Erythroblast (primary cell): ENCODE measurements around the gene RELA.

ENCODE experiments used
- DNase-seq, 2 experiments: peaks; one replicate each; lab custom pipeline; 2025; lab: John Stamatoyannopoulos, UW
- GATA1 ChIP-seq: IDR thresholded peaks from 2 replicates; pipeline ENCODE4 v1.6.1; 2011; ENCODE audit warnings: low read depth, mild to moderate bottlenecking, control low read depth, low read length, moderate library complexity
- POLR2A ChIP-seq: IDR thresholded peaks from 2 replicates; pipeline ENCODE4 v1.6.1; 2011; ENCODE audit warnings: mild to moderate bottlenecking, low read length

RELA gene

GRCh38 chr11:65637794-65638419 is 24.8 kb downstream of the RELA start, which contains the start of gene SIPA1:
TSS of gene SIPA1 (plus strand) at chr11:65638101. CDS start at chr11:65640922, 2,821 bp downstream.
- TF ChIP-seq POLR2A: peak; percentile 76
- no peak for TF ChIP-seq GATA1
- DNase-seq: peak; percentile 85 to 91

GRCh38 chr11:65637032-65637557 is 25.6 kb downstream of the RELA start:
- TF ChIP-seq GATA1 (no peak), POLR2A (no peak)

GRCh38 chr11:65636108-65637031 is 26.3 kb downstream of the RELA start:
- DNase-seq: peak; percentile 90 to 91
- no peak for TF ChIP-seq GATA1
- no peak for TF ChIP-seq POLR2A

More at GRCh38 chr11:65637032-65637557, 25.6 kb downstream of the RELA start:
- DNase-seq: no peak

GRCh38 chr11:65634905-65635731 is 27.6 kb downstream of the RELA start:
- TF ChIP-seq GATA1 (no peak), POLR2A (no peak)

GRCh38 chr11:65634440-65634839 is 28.3 kb downstream of the RELA start:
- TF ChIP-seq GATA1: no peak
- no peak for TF ChIP-seq POLR2A
- no peak for DNase-seq

More at GRCh38 chr11:65634905-65635731, 27.6 kb downstream of the RELA start:
- peak; percentile 32 to 41 for DNase-seq

- no peak for TF ChIP-seq POLR2A
- no peak for TF ChIP-seq GATA1
- DNase-seq: no peak
Measured at GRCh38 chr11:65634109-65634436, 28.6 kb downstream of the RELA start.

GRCh38 chr11:65633390-65634108 is 29.2 kb downstream of the RELA start:
- no peak for TF ChIP-seq GATA1
- no peak for TF ChIP-seq POLR2A
- no peak for DNase-seq

GRCh38 chr11:65630215-65630614 is 32.5 kb downstream of the RELA start:
- no peak for DNase-seq
- TF ChIP-seq POLR2A (no peak), GATA1 (no peak)

GRCh38 chr11:65629579-65629978 is 33.1 kb downstream of the RELA start:
- no peak for DNase-seq
- no peak for TF ChIP-seq POLR2A
- TF ChIP-seq GATA1: no peak

- TF ChIP-seq POLR2A (no peak), GATA1 (no peak)
- no peak for DNase-seq
Measured at GRCh38 chr11:65627202-65627601, 35.5 kb downstream of the RELA start.

- TF ChIP-seq GATA1 (no peak), POLR2A (no peak)
Measured at GRCh38 chr11:65625628-65626342, 36.9 kb downstream of the RELA start.

More at GRCh38 chr11:65625628-65626342, 36.9 kb downstream of the RELA start:
- DNase-seq: peak; percentile 66 to 82
